GM12878 (cell line): ENCODE measurements around the gene RERE.

Source experiments
- CHD4 ChIP-seq: fragments of 200-600 bp; sonication (generic); IDR thresholded peaks from 2 replicates; pipeline ENCODE4 v1.6.1; 2016; ENCODE audit warnings: mild to moderate bottlenecking
- EP300 ChIP-seq, 2 experiments: fragments of 150-350 bp in 1 of 2; IDR thresholded peaks; 2 replicates each; pipeline ENCODE4 v1.6.1; 2011 to 2012; ENCODE audit warnings: low read depth in 2 of 2, low read length in 2 of 2, borderline replicate concordance in 1 of 2, improper control_type of control experiment in 1 of 2, inconsistent platforms in 1 of 2; ENCODE audit not compliant: control insufficient read depth in 1 of 2
- EZH2 ChIP-seq: IDR thresholded peaks from 2 replicates; pipeline ENCODE4 v1.6.1; 2012; ENCODE audit warnings: low read depth, mild to moderate bottlenecking, control low read depth, inconsistent platforms, low read length, borderline replicate concordance; ENCODE audit not compliant: control insufficient read depth
- HDAC2 ChIP-seq: fragments of 200-600 bp; sonication (generic); IDR thresholded peaks from 2 replicates; pipeline ENCODE4 v1.6.1; 2017
- POLR2A ChIP-seq: IDR thresholded peaks from 2 replicates; pipeline ENCODE4 v1.6.1; 2011; ENCODE audit warnings: low read depth, mild to moderate bottlenecking, low read length
- TAF1 ChIP-seq: IDR thresholded peaks from 2 replicates; pipeline ENCODE4 v1.6.1; 2011; ENCODE audit warnings: mild to moderate bottlenecking, low read depth, low read length, borderline replicate concordance
- YY1 ChIP-seq: IDR thresholded peaks from 2 replicates; pipeline ENCODE4 v1.6.1; 2011; ENCODE audit warnings: low read depth, mild to moderate bottlenecking, low read length
- TF ChIP-seq, protein P1 (sequence below), 3 experiments: IDR thresholded peaks in 2 of 3; conservative IDR thresholded peaks in 1 of 3; 2 replicates each; pipeline ENCODE4 v1.5.1; 2011; ENCODE audit warnings: low read depth in 3 of 3, low read length in 3 of 3, mild to moderate bottlenecking in 3 of 3, control low read depth in 2 of 3, moderate library complexity in 2 of 3, inconsistent platforms in 1 of 3, mixed read lengths in 1 of 3; ENCODE audit not compliant: control insufficient read depth in 2 of 3, insufficient read depth in 1 of 3; ENCODE audit errors: extremely low read depth in 1 of 3

DNA sequence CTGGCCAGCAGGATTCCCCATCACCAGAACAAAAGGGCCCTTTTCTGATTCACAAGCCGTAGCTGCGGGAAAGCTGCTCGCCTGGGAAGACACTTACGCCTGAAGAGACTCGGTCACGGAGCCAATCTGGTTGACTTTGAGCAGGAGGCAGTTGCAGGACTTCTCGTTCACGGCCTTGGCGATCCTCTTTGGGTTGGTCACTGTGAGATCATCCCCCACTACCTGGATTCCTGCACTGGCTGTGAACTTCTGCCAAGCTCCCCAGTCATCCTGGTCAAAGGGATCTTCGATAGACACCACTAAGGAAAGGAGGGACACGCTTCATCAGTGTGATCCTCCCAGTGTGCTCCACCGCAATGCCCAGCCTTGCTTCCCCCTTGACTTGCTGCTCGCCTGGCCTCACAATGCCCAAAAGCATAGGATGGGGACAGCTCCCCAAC lies 46.4 kb upstream of the RERE start:
- no peak for TF ChIP-seq EZH2
- TF ChIP-seq, protein P1, sequence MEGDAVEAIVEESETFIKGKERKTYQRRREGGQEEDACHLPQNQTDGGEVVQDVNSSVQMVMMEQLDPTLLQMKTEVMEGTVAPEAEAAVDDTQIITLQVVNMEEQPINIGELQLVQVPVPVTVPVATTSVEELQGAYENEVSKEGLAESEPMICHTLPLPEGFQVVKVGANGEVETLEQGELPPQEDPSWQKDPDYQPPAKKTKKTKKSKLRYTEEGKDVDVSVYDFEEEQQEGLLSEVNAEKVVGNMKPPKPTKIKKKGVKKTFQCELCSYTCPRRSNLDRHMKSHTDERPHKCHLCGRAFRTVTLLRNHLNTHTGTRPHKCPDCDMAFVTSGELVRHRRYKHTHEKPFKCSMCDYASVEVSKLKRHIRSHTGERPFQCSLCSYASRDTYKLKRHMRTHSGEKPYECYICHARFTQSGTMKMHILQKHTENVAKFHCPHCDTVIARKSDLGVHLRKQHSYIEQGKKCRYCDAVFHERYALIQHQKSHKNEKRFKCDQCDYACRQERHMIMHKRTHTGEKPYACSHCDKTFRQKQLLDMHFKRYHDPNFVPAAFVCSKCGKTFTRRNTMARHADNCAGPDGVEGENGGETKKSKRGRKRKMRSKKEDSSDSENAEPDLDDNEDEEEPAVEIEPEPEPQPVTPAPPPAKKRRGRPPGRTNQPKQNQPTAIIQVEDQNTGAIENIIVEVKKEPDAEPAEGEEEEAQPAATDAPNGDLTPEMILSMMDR (IDR thresholded peaks at IDR 0.05 in 2 of 3, conservative IDR thresholded peaks at IDR 0.05 in 1 of 3; ENCODE audit: control insufficient read depth in 2 of 3, extremely low read depth in 1 of 3, insufficient read depth in 1 of 3, low read depth in 3 of 3, low read length in 3 of 3), result no peak
- no peak for TF ChIP-seq TAF1
- TF ChIP-seq CHD4, result no peak
- TF ChIP-seq EP300 (IDR thresholded peaks at IDR 0.05; ENCODE audit: borderline replicate concordance in 1 of 2, control insufficient read depth in 1 of 2, low read depth in 2 of 2, low read length in 2 of 2), result no peak
- no peak; the same call in none of the 2 replicates for TF ChIP-seq POLR2A
- TF ChIP-seq HDAC2, result no peak
- TF ChIP-seq YY1, result no peak
